A673 (cell line): ENCODE measurements around the gene PDCD10. TPM values are rescaled to one million over a fixed set of nuclear protein-coding genes. Genes with fewer than 3 reads are reported as not detected.

ENCODE experiments used
- BruUV-seq: library from RNA; stranded (reverse); fragments of 400-500 nt; replicated peaks from 2 replicates; lab custom pipeline; 2021; lab: Mats Ljungman, UMichigan
- CTCF ChIA-PET: fragments of 300-600 bp; sonication (Branson Sonifier 250); formaldehyde crosslinking; loops from one replicate; lab custom pipeline; 2022; ENCODE audit warnings: antibody characterized with exemption; lab: Charles Lee
- POLR2A ChIA-PET: fragments of 300-600 bp; sonication (Branson Sonifier 250); formaldehyde crosslinking; loops from one replicate; lab custom pipeline; 2022; ENCODE audit warnings: antibody characterized with exemption; ENCODE audit not compliant: low non-redundant PET; lab: Charles Lee
- DNase-seq: peaks from one replicate; pipeline ENCODE4 v3.0.0-alpha.2; 2015; ENCODE audit warnings: low spot score
- H3K27ac ChIP-seq: fragments of 200-600 bp; sonication (generic); 2 replicates; pipeline ENCODE4 v1.5.1; 2016; ENCODE audit warnings: mixed run types, low read depth, mild to moderate bottlenecking, mixed read lengths, antibody characterized with exemption, low read length; ENCODE audit not compliant: poor library complexity, severe bottlenecking
- H3K27me3 ChIP-seq: fragments of 200-600 bp; sonication (generic); replicated peaks from 2 replicates; pipeline ENCODE4 v1.6.1; 2017; ENCODE audit warnings: mixed run types, low read depth, mild to moderate bottlenecking, mixed read lengths, antibody characterized with exemption, low read length; ENCODE audit not compliant: insufficient read depth, poor library complexity
- H3K36me3 ChIP-seq: fragments of 200-600 bp; sonication (generic); 2 replicates; pipeline ENCODE4 v1.6.1; 2016; ENCODE audit warnings: mixed run types, mild to moderate bottlenecking, mixed read lengths, antibody characterized with exemption, low read length; ENCODE audit not compliant: insufficient read depth, poor library complexity, severe bottlenecking
- H3K4me1 ChIP-seq: fragments of 200-600 bp; sonication (generic); 2 replicates; pipeline ENCODE4 v1.6.1; 2017; ENCODE audit warnings: mixed run types, mild to moderate bottlenecking, mixed read lengths, antibody characterized with exemption, low read length; ENCODE audit not compliant: insufficient read depth, poor library complexity, severe bottlenecking
- H3K4me3 ChIP-seq: fragments of 200-600 bp; sonication (generic); 2 replicates; pipeline ENCODE4 v1.5.1; 2016; ENCODE audit warnings: low read depth, mixed run types, mild to moderate bottlenecking, mixed read lengths, low read length; ENCODE audit not compliant: poor library complexity, severe bottlenecking
- H3K9me3 ChIP-seq: fragments of 200-600 bp; sonication (generic); 2 replicates; pipeline ENCODE4 v1.6.1; 2016; ENCODE audit warnings: mixed run types, low read depth, mild to moderate bottlenecking, mixed read lengths, antibody characterized with exemption, low read length; ENCODE audit not compliant: poor library complexity, severe bottlenecking
- EZH2 ChIP-seq: fragments of 200-600 bp; sonication (generic); IDR thresholded peaks from 2 replicates; pipeline ENCODE4 v1.6.1; 2017; ENCODE audit warnings: borderline replicate concordance, low read depth, mild to moderate bottlenecking, mixed read lengths, antibody characterized with exemption, low read length; ENCODE audit not compliant: poor library complexity, severe bottlenecking
- intact Hi-C: fragments of 100-400 bp; cut with micrococcal nuclease; formaldehyde crosslinking; loops from one replicate; pipeline ENCODE4 v1.10.0; 2022; ENCODE audit not compliant: unreplicated experiment
- total RNA-seq: library from RNA; stranded (reverse); gene quantifications from 2 replicates; pipeline ENCODE4 v1.2.3, GENCODE V29; 2021
- TF ChIP-seq, protein P1 (sequence below): fragments of 300-800, 200-600 bp; sonication (generic); conservative IDR thresholded peaks from 2 replicates; pipeline ENCODE4 v1.5.1; 2017; ENCODE audit warnings: low read depth, mild to moderate bottlenecking, antibody characterized with exemption, low read length, moderate library complexity, mixed read lengths

Gene PDCD10
- total RNA-seq, 1 experiment from 2014 or later: 47.0 TPM

DNA sequence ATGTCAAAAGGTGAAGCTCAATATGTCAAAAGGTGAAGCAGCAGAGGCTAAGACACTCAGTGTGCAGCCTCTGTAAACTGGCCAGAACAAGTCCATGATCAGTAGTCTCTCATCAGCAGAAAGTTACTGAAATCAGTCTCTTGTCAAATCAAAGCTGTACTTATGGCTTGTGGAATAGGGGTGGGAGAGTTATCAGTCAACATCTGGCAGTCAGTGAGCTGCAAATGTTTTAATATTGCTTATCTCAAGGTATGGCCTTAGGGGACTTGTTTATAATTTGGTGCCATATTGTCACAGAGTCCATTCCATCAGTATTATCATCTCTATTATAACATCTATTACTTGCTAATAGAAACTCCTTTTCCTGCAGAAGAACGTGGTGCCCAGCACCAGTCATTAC is 66.0 kb downstream of the PDCD10 start:
- BruUV-seq: no TSS peak
- CTCF ChIA-PET: no interaction called here
- no peak for TF ChIP-seq EZH2

DNA sequence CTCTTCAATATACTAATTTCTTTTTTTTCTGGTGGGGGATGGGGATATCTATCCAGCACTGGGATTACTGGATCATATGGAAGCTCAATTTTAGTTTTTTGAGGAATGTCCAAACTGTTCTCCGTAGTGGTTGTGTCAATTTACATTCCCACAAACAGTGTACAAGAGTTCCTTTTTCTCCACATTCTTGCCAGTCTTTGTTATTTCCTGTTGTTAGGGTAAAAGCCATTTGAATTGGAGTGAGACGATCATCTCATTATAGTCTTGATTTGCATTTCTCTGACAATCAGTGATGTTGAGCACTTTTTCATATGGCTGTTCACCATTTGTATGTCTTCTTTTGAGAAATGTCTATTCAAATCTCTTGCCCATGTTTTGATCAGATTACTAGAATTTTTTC is 68.1 kb downstream of the PDCD10 start:
- H3K27ac ChIP-seq: no peak overlapping the region
- no TSS peak for BruUV-seq
- POLR2A ChIA-PET: no interaction called here
- peak; percentile 43 for DNase-seq
- H3K4me3 ChIP-seq: no peak overlapping the region
- TF ChIP-seq, protein P1, sequence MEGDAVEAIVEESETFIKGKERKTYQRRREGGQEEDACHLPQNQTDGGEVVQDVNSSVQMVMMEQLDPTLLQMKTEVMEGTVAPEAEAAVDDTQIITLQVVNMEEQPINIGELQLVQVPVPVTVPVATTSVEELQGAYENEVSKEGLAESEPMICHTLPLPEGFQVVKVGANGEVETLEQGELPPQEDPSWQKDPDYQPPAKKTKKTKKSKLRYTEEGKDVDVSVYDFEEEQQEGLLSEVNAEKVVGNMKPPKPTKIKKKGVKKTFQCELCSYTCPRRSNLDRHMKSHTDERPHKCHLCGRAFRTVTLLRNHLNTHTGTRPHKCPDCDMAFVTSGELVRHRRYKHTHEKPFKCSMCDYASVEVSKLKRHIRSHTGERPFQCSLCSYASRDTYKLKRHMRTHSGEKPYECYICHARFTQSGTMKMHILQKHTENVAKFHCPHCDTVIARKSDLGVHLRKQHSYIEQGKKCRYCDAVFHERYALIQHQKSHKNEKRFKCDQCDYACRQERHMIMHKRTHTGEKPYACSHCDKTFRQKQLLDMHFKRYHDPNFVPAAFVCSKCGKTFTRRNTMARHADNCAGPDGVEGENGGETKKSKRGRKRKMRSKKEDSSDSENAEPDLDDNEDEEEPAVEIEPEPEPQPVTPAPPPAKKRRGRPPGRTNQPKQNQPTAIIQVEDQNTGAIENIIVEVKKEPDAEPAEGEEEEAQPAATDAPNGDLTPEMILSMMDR: no peak
- TF ChIP-seq EZH2: no peak
- peaks cover 3% of the 10 kb centered on the region for H3K4me1 ChIP-seq
- H3K9me3 ChIP-seq: no peaks in the 10 kb centered on the region
- CTCF ChIA-PET: no interaction called here
- no peaks in the 10 kb centered on the region for H3K27me3 ChIP-seq
- no peaks in the 10 kb centered on the region for H3K36me3 ChIP-seq
- intact Hi-C loops: no loop called here

More for the DNA sequence above, 66.0 kb downstream of the PDCD10 start:
- no peak overlapping the region for H3K4me3 ChIP-seq
- peaks cover 3% of the 10 kb centered on the region for H3K4me1 ChIP-seq
- POLR2A ChIA-PET: no interaction called here
- H3K36me3 ChIP-seq: no peaks in the 10 kb centered on the region
- H3K9me3 ChIP-seq: no peaks in the 10 kb centered on the region
- no peaks in the 10 kb centered on the region for H3K27me3 ChIP-seq
- no peak for DNase-seq
- intact Hi-C loops: no loop called here
- H3K27ac ChIP-seq: no peak overlapping the region

DNA sequence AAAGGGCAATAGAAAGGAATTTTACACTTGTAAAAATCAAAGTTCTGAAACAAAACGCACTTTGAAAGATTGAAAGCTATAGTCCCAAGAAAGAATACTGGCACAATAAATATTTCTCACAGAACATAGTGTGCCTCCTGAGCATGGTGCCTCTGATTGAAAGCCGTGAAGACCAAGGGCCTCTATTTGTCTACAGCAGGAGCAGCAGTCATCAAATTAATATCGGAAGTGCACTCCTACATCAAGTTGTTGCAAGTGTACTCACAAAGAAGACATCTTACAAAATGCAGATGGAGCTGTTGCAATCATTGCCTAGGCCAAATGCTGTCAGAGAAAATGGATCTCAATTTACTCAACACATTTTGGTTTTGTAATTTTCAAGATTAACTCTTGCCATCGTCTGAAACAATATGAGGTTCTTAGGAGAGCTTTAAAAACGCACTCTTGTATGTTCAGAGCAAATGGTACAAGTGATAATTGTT is 71.7 kb downstream of the PDCD10 start:
- POLR2A ChIA-PET: no interaction called here
- no peaks in the 10 kb centered on the region for H3K9me3 ChIP-seq
- CTCF ChIA-PET: no interaction called here
- H3K4me3 ChIP-seq: no peak overlapping the region
- H3K27ac ChIP-seq: no peak overlapping the region
- intact Hi-C loops: no loop called here
- TF ChIP-seq, protein P1: no peak
- no peak for TF ChIP-seq EZH2
- H3K27me3 ChIP-seq: no peaks in the 10 kb centered on the region
- no TSS peak for BruUV-seq
- peaks cover 3% of the 10 kb centered on the region for H3K4me1 ChIP-seq
- DNase-seq: no peak
- H3K36me3 ChIP-seq: no peaks in the 10 kb centered on the region

DNA sequence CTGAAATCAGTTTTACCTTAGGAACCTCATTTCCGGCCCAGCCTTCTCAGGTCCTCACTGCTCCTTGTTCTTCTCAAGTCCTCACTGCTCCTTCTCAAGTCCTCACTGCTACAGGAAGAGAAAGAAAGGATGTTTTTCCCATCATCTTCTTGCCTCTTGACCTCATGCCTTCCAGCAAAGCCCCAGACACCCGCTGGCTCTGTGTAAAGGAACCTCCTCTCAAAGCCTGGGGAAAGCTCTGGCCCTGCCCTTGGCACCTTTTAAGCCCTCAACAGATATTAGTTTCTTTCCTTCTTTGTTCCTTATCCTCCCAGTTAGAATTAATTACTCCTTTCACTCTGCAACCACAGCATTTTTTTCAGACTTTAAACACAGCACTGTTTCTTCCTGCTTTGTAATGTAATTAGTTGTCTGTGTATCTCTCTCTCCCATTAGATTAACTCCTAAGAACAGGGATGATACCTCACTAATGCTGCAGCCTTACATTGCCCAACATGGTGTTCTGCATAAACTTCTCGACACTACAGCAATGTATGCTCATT is 76.9 kb downstream of the PDCD10 start:
- intact Hi-C loops: no loop called here
- no TSS peak for BruUV-seq
- CTCF ChIA-PET: no interaction called here

More for the DNA sequence above, 76.9 kb downstream of the PDCD10 start:
- no peaks in the 10 kb centered on the region for H3K27me3 ChIP-seq
- TF ChIP-seq, protein P1: no peak
- no peak for TF ChIP-seq EZH2
- H3K27ac ChIP-seq: no peak overlapping the region
- H3K9me3 ChIP-seq: no peaks in the 10 kb centered on the region
- POLR2A ChIA-PET: no interaction called here
- H3K4me3 ChIP-seq: no peak overlapping the region
- DNase-seq: no peak
- H3K4me1 ChIP-seq: no peaks in the 10 kb centered on the region
- no peaks in the 10 kb centered on the region for H3K36me3 ChIP-seq
